Ovary (tissue), 3 donors: Measurements from ENCODE around the gene PPME1.
"Not testable (repeated sequence)": the region's sequence is repeated elsewhere in the genome, so short reads cannot be mapped to it uniquely, and the experiment has no call there.

Experiments used
- POLR2A ChIP-seq: fragments of 450-650 bp; IDR thresholded peaks from one replicate; pipeline ENCODE4 v1.6.1; 2017; ENCODE audit warnings: antibody characterized with exemption, mild to moderate bottlenecking, moderate library complexity
- TF ChIP-seq, protein P1 (sequence below), 3 donors: fragments of 450-650 bp in 2 of 3; fragments of 200-600 bp in 1 of 3; IDR thresholded peaks; one replicate each; pipeline versions ENCODE4 v1.5.1 to v1.8.0; 2016 to 2022; ENCODE audit warnings: antibody characterized with exemption in 3 of 3, mild to moderate bottlenecking in 1 of 3
- donor health status: DM: no; HTN: no; CAD: no.

DNA sequence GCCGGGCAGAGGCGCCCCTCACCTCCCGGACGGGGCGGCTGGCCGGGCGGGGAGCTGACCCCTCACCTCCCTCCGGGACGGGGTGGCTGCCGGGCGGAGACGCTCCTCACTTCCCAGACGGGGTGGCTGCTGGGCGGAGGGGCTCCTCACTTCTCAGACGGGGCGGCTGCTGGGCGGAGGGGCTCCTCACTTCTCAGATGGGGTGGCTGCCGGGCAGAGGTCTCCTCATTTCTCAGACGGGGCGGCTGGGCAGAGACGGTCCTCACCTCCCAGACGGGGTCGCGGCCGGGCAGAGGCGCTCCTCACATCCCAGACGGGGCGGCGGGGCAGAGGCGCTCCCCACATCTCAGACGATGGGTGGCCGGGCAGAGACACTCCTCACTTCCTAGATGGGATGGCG is 42.0 kb upstream of the PPME1 start:
- TF ChIP-seq, protein P1, sequence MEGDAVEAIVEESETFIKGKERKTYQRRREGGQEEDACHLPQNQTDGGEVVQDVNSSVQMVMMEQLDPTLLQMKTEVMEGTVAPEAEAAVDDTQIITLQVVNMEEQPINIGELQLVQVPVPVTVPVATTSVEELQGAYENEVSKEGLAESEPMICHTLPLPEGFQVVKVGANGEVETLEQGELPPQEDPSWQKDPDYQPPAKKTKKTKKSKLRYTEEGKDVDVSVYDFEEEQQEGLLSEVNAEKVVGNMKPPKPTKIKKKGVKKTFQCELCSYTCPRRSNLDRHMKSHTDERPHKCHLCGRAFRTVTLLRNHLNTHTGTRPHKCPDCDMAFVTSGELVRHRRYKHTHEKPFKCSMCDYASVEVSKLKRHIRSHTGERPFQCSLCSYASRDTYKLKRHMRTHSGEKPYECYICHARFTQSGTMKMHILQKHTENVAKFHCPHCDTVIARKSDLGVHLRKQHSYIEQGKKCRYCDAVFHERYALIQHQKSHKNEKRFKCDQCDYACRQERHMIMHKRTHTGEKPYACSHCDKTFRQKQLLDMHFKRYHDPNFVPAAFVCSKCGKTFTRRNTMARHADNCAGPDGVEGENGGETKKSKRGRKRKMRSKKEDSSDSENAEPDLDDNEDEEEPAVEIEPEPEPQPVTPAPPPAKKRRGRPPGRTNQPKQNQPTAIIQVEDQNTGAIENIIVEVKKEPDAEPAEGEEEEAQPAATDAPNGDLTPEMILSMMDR (IDR thresholded peaks at IDR 0.05) = not testable (repeated sequence)
- not testable (repeated sequence) for TF ChIP-seq POLR2A
